HFFc6 (cell line): ENCODE results near the gene GALNT10. TPM values are rescaled to one million over a fixed set of nuclear protein-coding genes. Genes with fewer than 3 reads are reported as not detected.

ENCODE experiments used
- DNase-seq: peaks from one replicate; pipeline ENCODE4 v3.0.0-alpha.2; 2018
- H3K27ac Mint-ChIP-seq: 2 replicates; pipeline ENCODE4 v1.8.0; 2020; ENCODE audit warnings: mild to moderate bottlenecking, mixed read lengths
- H3K27me3 Mint-ChIP-seq: 2 replicates; pipeline ENCODE4 v1.8.0; 2021; ENCODE audit warnings: mild to moderate bottlenecking, moderate library complexity, mixed read lengths; ENCODE audit not compliant: insufficient read depth
- H3K36me3 Mint-ChIP-seq: 2 replicates; pipeline ENCODE4 v1.8.0; 2021; ENCODE audit warnings: low read depth, mixed read lengths
- H3K4me1 Mint-ChIP-seq: 2 replicates; pipeline ENCODE4 v1.8.0; 2020; ENCODE audit warnings: low read depth, mixed read lengths
- H3K4me3 Mint-ChIP-seq: 2 replicates; pipeline ENCODE4 v1.8.0; 2020; ENCODE audit warnings: mild to moderate bottlenecking, moderate library complexity, mixed read lengths
- H3K9me3 Mint-ChIP-seq: 2 replicates; pipeline ENCODE4 v1.8.0; 2020; ENCODE audit warnings: mild to moderate bottlenecking, mixed read lengths
- total RNA-seq, 6 experiments: library from RNA; stranded (reverse); fragmentation: NEBNext Ultra II Directional; extraction: Animal tissue kit (Norgen Biotek cat#: 25700); gene quantifications; 2 replicates in 1 of 6; 3 replicates in 5 of 6; pipeline ENCODE4 v1.2.3, GENCODE V29; 2021
- TF ChIP-seq, protein P1 (sequence below): fragments of 200-600 bp; sonication (generic); IDR thresholded peaks from 2 replicates; pipeline ENCODE4 v1.5.0; 2021; ENCODE audit warnings: antibody characterized with exemption, mild to moderate bottlenecking

Gene GALNT10
- total RNA-seq, 6 experiments from 2014 or later, result 129 to 161 (median 157) TPM

GRCh38 chr5:154435226-154435625 lies 244.7 kb downstream of the GALNT10 start:
- no peak for DNase-seq
- Mint-ChIP-seq H3K9me3 (no peaks in the 10 kb centered on the region), H3K4me3 (no peak overlapping the region), H3K27ac (no peak overlapping the region), H3K36me3 (peaks cover 10% of the 10 kb centered on the region; the same call in 1 of the 2 replicates), H3K27me3 (no peaks in the 10 kb centered on the region), H3K4me1 (no peaks in the 10 kb centered on the region)
- TF ChIP-seq, protein P1, sequence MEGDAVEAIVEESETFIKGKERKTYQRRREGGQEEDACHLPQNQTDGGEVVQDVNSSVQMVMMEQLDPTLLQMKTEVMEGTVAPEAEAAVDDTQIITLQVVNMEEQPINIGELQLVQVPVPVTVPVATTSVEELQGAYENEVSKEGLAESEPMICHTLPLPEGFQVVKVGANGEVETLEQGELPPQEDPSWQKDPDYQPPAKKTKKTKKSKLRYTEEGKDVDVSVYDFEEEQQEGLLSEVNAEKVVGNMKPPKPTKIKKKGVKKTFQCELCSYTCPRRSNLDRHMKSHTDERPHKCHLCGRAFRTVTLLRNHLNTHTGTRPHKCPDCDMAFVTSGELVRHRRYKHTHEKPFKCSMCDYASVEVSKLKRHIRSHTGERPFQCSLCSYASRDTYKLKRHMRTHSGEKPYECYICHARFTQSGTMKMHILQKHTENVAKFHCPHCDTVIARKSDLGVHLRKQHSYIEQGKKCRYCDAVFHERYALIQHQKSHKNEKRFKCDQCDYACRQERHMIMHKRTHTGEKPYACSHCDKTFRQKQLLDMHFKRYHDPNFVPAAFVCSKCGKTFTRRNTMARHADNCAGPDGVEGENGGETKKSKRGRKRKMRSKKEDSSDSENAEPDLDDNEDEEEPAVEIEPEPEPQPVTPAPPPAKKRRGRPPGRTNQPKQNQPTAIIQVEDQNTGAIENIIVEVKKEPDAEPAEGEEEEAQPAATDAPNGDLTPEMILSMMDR, result no peak

GRCh38 chr5:154437281-154437965 lies 246.9 kb downstream of the GALNT10 start:
- TF ChIP-seq, protein P1, result no peak

DNA sequence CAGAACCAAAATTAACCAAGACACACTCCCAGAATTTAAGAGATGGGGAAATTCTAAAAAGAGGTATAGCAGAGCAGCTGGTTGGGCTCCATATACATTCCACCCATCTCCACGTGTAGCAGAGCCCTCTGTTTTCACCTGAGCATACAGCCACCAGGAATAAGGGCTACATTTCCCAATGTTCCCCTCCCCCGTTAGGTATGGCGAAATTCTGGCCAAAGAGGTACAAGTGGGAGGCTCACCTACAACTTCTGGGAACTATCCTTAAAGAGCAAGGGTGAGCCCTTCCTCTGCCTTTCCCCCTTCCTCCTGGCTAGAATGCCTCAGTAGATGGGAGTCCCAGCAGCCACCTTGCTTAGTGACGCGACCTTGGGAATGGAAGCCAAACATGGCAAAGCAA lies 250.0 kb downstream of the GALNT10 start:
- Mint-ChIP-seq H3K4me1 (peaks cover 8% of the 10 kb centered on the region), H3K36me3 (peaks cover 24% of the 10 kb centered on the region), H3K27me3 (no peaks in the 10 kb centered on the region; the same call in 1 of the 2 replicates), H3K27ac (no peak overlapping the region), H3K4me3 (no peak overlapping the region), H3K9me3 (no peaks in the 10 kb centered on the region)
- no peak for DNase-seq
- TF ChIP-seq, protein P1, result no peak

More at GRCh38 chr5:154437281-154437965, 246.9 kb downstream of the GALNT10 start:
- Mint-ChIP-seq H3K36me3 (peaks cover 20% of the 10 kb centered on the region), H3K9me3 (no peaks in the 10 kb centered on the region), H3K27me3 (no peaks in the 10 kb centered on the region), H3K4me1 (no peaks in the 10 kb centered on the region), H3K27ac (no peak overlapping the region), H3K4me3 (no peak overlapping the region)
- no peak for DNase-seq

- DNase-seq, result no peak
- Mint-ChIP-seq H3K4me3 (no peak overlapping the region), H3K9me3 (no peaks in the 10 kb centered on the region), H3K27me3 (no peaks in the 10 kb centered on the region; the same call in 1 of the 2 replicates), H3K36me3 (peaks cover 21% of the 10 kb centered on the region), H3K27ac (no peak overlapping the region), H3K4me1 (peaks cover 18% of the 10 kb centered on the region)
- TF ChIP-seq, protein P1, result no peak
These were observed 252.3 kb downstream of the GALNT10 start for GRCh38 chr5:154442801-154443200.

GRCh38 chr5:154444556-154445421 lies 254.3 kb downstream of the GALNT10 start:
- Mint-ChIP-seq H3K27me3 (no peaks in the 10 kb centered on the region; the same call in 1 of the 2 replicates), H3K4me1 (peaks cover 38% of the 10 kb centered on the region)

More at GRCh38 chr5:154444556-154445421, 254.3 kb downstream of the GALNT10 start:
- Mint-ChIP-seq H3K9me3 (no peaks in the 10 kb centered on the region), H3K36me3 (peaks cover 14% of the 10 kb centered on the region), H3K4me3 (peak overlapping the region; percentile 97), H3K27ac (peak overlapping the region; percentile 85)
- DNase-seq, result no peak
- TF ChIP-seq, protein P1, result no peak
